Endometrium (tissue), 2 donors: ENCODE measurements around the gene CDK2.

ENCODE experiments used
- FAIRE-seq: peaks from 2 replicates; lab custom pipeline; 2012; peaks lifted over from hg19 to GRCh38; lab: Jason Lieb, UNC
- donor health status: control.
- donor health status: control.

Gene CDK2

DNA sequence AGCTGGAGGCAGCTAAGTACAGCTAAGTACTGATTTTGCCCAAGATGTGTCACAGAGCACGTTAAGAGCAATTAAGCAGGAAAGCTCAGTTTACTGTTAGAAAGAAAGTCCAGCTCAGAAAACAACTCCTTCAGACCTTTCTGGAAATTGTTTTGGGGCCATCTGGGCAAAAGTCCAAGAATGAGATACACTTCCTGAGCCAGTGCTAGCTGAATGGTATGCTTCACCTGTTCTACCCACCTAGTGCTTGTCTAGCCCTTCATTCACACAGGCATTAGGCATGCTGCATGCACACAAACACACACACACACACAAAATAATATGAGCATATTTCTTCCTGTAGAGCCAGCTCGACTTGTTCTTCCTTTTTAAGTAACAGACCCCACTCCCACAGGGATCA, 47.6 kb downstream of the CDK2 start:
- no peak for FAIRE-seq

DNA sequence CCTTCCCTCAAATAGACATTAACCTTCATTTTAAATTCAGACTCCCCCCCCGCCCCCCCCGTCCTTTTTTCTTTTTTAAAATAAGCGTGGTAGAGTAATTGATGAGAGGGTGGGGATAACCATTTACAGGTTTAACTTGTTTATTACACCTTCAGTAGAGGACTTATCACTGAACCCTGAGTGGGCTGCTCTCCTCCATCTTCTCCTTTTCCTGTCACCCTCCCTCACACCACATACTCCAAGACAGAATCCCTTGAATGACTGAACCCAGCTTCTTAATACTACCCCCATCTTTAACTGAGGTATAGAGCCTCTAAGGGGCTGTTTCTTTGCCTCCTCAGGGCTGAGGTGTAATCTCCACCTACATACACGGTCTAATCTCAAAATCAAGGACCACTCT, 50.6 kb downstream of the CDK2 start:
- FAIRE-seq, result no peak

DNA sequence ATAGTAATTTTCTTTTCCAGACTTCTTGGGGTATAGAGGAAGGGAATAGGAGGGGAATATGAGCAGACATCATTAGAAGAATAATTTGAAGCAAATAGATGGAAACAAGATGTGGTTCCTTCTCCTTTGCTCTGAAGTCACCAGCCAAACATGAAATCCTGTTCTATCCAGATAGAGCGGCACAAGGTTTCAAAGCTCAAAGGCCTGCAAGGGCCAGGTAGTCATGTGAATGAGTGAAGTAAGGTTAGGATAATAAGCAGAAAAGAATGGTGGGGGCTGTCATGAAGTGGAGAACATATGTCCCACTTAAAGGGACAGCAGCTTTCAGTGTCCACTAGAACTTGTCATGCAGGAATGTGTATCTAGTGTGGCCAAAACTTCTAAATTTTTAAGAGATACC, 51.7 kb downstream of the CDK2 start:
- FAIRE-seq, result no peak

DNA sequence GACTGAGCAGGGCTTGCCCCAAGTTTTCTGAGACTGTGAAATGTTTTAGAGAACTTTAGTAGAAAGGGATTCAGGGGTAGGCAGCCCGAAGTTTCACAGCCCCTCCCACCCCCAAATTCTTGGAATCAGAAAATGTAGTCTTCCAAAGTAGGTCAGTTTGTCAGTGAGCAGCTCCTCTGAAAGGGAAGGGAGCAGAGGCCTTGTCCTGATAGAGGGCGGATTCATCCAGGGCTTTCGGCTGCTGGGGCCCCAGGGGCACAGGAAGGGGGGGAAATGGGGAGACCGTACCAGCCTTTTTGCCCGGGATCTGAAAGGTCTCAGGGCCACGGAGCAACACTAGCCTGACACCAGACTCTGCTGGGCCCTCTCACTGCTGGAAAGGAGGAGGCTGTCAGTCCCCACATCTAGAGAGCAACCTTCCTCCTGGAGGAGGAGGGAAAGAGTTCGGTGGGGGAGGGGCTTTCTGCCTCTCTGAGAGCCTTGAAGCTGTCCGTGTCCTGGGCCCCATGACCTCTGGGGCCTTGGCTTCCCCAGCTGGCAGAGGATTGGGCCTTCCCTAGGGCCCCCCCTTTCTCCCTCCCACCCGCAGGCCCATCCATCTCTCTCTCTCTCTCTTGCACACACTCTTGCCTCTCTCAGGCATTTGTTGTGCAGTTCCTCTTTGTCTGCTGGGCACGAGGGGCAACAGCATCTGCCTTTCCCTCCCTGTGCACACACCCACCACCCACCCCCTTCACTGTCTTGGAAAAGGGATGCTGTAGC, 54.0 kb downstream of the CDK2 start, which contains the start of gene IKZF4:
Gene IKZF4, plus strand, starts transcription at position 621 of the 762 bp plus-strand sequence. CDS start 451 bp downstream, outside the sequence.
- FAIRE-seq, result no peak

DNA sequence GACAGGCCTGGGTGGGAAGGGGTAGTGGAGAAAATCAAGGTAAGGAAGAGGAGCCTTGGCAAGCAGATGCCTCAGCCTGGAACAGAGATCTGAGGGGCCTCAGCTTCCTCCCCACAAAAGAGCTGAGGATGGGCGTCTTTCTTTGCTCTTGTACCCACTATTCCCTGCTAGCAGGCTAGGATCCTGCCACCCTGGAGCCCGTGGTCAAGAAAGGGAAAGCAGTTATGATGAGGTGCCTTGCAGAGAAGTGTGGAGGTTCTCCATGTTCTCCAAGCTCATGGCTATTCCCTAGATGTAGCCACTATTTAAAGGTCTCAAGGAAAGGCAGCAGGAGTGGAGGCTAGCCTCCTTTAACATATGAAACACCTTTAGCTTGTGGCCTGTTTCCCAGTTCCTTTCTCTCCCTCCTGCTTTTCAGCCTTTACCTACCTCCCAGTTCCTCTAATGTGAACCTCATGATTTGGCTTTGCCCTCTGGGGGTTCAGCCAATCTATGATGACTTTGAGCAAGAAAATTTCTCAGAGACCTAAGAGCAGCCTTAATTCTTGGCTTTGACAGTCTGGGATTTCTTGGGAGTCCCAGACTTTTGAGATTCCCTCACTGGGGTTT, 55.4 kb downstream of the CDK2 start:
- no peak for FAIRE-seq
